Measurements from ENCODE around the gene FBXO21. TPM values are rescaled to one million over a fixed set of nuclear protein-coding genes. Genes with fewer than 3 reads are reported as not detected.
"Not testable (repeated sequence)": the region's sequence is repeated elsewhere in the genome, so short reads cannot be mapped to it uniquely, and the experiment has no call there.

Gene FBXO21
- total and polyA plus RNA-seq, 2 experiments from 2014 or later: 53.7 to 203 TPM

DNA sequence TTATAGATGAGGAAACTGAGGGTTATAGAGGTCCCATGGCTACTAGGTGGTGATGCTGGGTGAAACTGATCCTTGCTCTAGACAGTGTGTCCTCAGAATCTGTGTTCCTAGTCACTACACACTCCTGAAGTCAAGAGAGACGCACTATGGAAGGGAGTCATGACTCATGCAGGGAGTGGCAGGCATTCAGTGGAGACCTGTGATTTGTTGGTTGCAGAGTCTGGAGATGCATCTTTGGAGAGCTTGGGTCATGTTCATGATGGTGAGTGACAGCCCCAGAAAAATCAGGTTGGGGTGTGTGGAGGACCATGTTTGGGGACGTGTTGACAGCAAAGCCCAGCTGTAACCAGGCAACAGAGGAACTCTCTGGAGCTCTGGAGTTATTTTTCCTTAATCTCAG is 38.0 kb upstream of the FBXO21 start:
- Histone ChIP-seq H3K4me3 (no peak overlapping the region), H3K36me3 (no peaks in the 10 kb centered on the region), H3K27me3 (no peaks in the 10 kb centered on the region), H3K4me1 (ENCODE audit: low read depth) (no peaks in the 10 kb centered on the region), H3K9me3 (ENCODE audit: low read depth) (no peaks in the 10 kb centered on the region), H3K27ac (no peak overlapping the region)
- no peak for DNase-seq (ENCODE audit: low read depth in 1 of 2, low spot score in 1 of 2)
- TF ChIP-seq CTCF (IDR thresholded peaks at IDR 0.05; ENCODE audit: low read depth, low read length): no peak

GRCh38 chr12:117227000-117227653 is 36.9 kb upstream of the FBXO21 start:
- Histone ChIP-seq H3K4me3 (no peak overlapping the region), H3K27ac (no peak overlapping the region), H3K27me3 (no peaks in the 10 kb centered on the region), H3K9me3 (ENCODE audit: low read depth) (no peaks in the 10 kb centered on the region), H3K36me3 (no peaks in the 10 kb centered on the region), H3K4me1 (ENCODE audit: low read depth) (no peaks in the 10 kb centered on the region)
- DNase-seq (ENCODE audit: low read depth in 1 of 2, low spot score in 1 of 2): no peak
- TF ChIP-seq CTCF (IDR thresholded peaks at IDR 0.05; ENCODE audit: low read depth, low read length): no peak

DNA sequence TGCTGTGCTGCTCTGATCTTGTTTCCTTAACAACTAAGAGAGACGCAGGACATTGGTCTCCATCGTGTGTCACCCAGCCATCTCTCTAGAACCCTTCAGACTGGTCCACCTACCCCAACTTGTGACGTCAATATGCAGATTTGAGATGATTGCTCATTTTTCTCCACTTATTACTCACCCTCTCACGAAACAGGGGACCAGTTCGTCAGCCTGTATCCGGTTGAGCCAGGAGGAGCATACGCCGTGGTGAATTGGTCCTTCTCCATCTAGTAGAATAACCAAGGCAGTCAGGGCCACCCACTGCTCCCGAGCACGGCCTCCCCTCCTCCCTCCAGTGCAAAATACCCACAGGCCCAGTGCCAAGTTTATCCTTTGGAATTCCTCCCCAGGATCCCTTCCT is 36.2 kb upstream of the FBXO21 start:
- TF ChIP-seq CTCF (IDR thresholded peaks at IDR 0.05; ENCODE audit: low read depth, low read length): no peak
- H3K9me3 ChIP-seq (ENCODE audit: low read depth): no peaks in the 10 kb centered on the region
- H3K4me1 ChIP-seq (ENCODE audit: low read depth): no peaks in the 10 kb centered on the region
- no peak for DNase-seq (ENCODE audit: low read depth in 1 of 2, low spot score in 1 of 2)
- no peak overlapping the region for H3K4me3 ChIP-seq
- H3K27me3 ChIP-seq: no peaks in the 10 kb centered on the region
- H3K36me3 ChIP-seq: no peaks in the 10 kb centered on the region
- no peak overlapping the region for H3K27ac ChIP-seq

DNA sequence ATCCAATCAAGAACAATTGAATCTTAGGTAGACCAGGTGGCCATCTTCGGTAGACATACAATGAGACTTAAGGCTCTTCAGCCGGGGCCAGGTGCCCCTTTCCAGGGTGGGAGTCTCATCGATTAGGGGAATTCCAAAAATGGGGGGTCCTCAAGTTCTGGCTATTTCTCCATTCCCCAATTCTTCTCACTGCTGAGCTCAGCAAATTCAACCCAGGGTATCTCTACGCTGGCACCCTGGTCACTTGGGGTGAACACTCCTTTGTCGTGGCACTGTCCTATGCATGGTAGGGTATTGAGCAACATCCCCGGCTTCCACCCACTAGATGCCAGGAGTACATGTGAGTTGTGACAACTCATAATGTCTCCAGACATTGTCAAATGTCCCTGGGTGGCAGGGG is 34.9 kb upstream of the FBXO21 start:
- no peaks in the 10 kb centered on the region for H3K9me3 ChIP-seq (ENCODE audit: low read depth)
- no peaks in the 10 kb centered on the region for H3K27me3 ChIP-seq
- no peak for TF ChIP-seq CTCF (IDR thresholded peaks at IDR 0.05; ENCODE audit: low read depth, low read length)
- DNase-seq (ENCODE audit: low read depth in 1 of 2, low spot score in 1 of 2): no peak
- H3K4me1 ChIP-seq (ENCODE audit: low read depth): no peaks in the 10 kb centered on the region
- H3K27ac ChIP-seq: no peak overlapping the region
- no peaks in the 10 kb centered on the region for H3K36me3 ChIP-seq
- no peak overlapping the region for H3K4me3 ChIP-seq

- H3K27me3 ChIP-seq; H3K9me3 ChIP-seq (ENCODE audit: low read depth); H3K4me1 ChIP-seq (ENCODE audit: low read depth); H3K4me3 ChIP-seq; DNase-seq (ENCODE audit: low read depth in 1 of 2, low spot score in 1 of 2); H3K27ac ChIP-seq; H3K36me3 ChIP-seq: not testable (repeated sequence)
Measured at GRCh38 chr12:117220947-117221346, 30.7 kb upstream of the FBXO21 start.

- Histone ChIP-seq H3K9me3 (ENCODE audit: low read depth) (no peaks in the 10 kb centered on the region), H3K36me3 (no peaks in the 10 kb centered on the region), H3K27ac (no peak overlapping the region), H3K4me3 (no peak overlapping the region), H3K27me3 (peaks cover 6% of the 10 kb centered on the region), H3K4me1 (ENCODE audit: low read depth) (no peaks in the 10 kb centered on the region)
- DNase-seq (ENCODE audit: low read depth in 1 of 2, low spot score in 1 of 2): no peak
- TF ChIP-seq CTCF (IDR thresholded peaks at IDR 0.05; ENCODE audit: low read depth, low read length): no peak
Measured at GRCh38 chr12:117218149-117218548, 27.9 kb upstream of the FBXO21 start.
